Measurements from ENCODE around the gene ZNF407.

ZNF407 gene

GRCh38 chr18:74869904-74870863, 272.5 kb downstream of the ZNF407 start:
- no peak for DNase-seq (ENCODE audit: low read depth in 1 of 2, low spot score in 1 of 2)

GRCh38 chr18:74870950-74871349, 273.3 kb downstream of the ZNF407 start:
- DNase-seq (ENCODE audit: low read depth in 1 of 2, low spot score in 1 of 2): no peak

DNA sequence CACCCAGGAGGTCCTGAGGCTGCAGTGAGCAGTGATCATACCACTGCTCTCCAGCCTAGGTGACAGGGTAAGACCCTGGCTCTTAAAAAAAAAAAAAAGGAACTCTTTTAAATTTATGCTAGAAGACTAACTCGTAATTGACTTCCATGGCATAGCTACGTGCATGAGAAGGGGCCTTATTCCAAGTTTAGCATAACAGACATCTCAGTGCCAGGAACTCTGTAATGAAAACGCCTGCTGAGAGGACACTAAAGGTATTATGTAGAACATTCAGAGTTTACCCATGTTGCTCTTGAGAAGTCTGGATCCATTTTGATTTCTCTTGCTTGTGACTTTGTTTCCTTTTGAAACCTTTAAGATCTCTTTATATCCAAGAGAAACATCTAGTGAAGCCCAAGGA, 276.0 kb downstream of the ZNF407 start:
- DNase-seq (ENCODE audit: low read depth in 1 of 2, low spot score in 1 of 2): no peak

GRCh38 chr18:74874351-74874750, 276.7 kb downstream of the ZNF407 start:
- DNase-seq (ENCODE audit: low read depth in 1 of 2, low spot score in 1 of 2): no peak

DNA sequence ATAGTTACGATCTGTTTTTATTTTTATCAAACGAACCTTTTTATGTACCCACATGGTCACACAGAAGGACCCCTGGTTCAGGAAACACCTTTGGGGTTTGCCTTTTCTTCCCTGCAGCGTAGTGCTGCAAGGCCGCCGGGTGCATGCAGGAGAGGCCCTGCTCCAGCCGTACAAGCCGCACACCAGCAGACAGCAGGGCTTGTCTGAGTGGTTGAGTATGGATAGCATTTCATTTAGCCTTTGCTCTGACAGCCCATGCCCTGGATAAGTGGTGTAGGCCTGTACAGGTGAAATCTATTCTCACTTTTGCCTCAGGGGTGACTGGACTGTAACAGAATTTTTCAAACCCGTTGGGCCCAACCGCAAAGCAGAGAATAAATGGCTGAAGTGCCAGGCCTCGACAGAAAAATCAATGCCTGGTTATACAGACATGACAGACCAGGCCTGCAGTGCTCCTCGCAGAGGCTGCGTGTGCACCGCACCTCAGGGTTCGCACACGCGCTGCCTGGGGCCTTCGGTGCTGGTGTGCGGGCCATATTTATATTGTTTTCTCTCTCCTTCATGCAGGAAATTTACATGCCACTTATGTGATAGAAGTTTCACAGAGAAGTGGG, 279.1 kb downstream of the ZNF407 start:
- DNase-seq (ENCODE audit: low read depth in 1 of 2, low spot score in 1 of 2): no peak

GRCh38 chr18:74878267-74878666, 280.6 kb downstream of the ZNF407 start:
- no peak for DNase-seq (ENCODE audit: low read depth in 1 of 2, low spot score in 1 of 2)

DNA sequence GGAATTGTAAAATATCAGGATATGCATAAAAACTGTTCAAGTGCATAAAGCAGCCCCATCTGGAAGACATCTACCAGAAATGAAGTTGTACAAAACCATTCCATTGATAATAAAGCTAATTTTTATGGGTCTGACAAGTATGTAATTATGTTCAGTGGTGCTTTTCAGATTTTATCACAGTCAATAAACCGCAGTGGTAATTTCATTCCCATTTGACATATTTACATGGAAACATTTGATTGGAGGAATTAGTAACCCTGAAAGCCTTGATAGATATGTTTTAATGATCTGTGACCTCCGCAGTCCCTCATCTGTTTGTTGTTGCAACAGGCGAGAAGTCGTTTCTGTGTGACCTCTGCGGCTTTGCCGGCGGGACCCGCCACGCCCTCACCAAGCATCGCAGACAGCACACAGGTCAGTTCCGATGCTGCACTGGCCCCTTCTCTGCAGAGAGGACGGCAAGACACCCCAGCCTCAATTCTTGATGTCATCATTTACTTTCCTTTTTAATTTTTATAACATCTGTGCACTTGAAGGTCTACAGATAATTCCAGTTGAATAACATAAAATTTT, 283.1 kb downstream of the ZNF407 start:
- DNase-seq (ENCODE audit: low read depth in 1 of 2, low spot score in 1 of 2): no peak

DNA sequence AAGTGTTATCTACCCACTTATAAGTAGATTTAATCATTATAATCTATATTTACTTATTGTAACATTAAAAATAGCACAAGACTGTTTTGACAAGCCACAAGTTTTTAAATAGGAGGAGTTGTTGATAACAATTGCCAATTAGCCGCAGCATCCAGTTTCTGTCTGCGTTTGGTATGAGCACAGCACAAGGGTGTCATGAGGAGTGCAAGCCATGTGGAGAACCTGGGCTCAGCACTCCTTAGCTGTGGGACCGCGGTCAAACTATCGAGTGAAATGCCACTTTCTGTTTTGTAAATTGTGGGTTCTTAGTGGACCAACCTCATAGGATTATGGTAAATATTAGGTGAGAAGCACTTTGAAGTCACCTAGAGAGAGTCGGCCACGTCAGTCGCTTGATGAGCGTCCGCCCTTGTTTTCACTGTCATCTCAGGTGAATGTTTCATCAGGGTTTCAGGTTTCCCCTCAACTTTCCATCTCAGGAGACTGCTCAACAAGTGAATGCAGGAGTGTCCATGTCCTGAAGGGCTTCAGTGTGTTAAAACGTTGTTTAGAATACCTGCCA, 294.5 kb downstream of the ZNF407 start:
- no peak for DNase-seq (ENCODE audit: low read depth in 1 of 2, low spot score in 1 of 2)

DNA sequence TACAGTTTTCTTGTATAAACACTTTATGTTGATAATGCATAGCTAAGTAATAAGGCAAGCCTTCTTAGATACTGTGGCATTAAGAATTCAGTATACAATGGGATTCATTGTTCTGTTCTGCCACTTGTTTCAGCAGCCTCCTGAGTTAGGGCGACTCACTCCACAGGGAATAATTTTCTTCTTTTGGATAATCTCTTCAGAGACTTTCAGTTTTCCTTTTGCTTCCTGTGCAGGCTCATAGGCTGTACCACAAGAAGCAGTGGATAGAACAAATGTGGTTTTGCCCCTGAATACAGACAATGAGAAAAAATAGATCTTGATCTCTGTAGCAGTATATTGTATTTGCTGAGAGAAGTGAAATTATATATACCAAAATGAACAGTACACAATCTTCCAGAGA, 298.0 kb downstream of the ZNF407 start:
- DNase-seq (ENCODE audit: low read depth in 1 of 2, low spot score in 1 of 2): no peak

GRCh38 chr18:74896390-74896991, 298.8 kb downstream of the ZNF407 start:
- peak in 1 of 2 donors; percentile 26 for DNase-seq (ENCODE audit: low read depth in 1 of 2, low spot score in 1 of 2)

DNA sequence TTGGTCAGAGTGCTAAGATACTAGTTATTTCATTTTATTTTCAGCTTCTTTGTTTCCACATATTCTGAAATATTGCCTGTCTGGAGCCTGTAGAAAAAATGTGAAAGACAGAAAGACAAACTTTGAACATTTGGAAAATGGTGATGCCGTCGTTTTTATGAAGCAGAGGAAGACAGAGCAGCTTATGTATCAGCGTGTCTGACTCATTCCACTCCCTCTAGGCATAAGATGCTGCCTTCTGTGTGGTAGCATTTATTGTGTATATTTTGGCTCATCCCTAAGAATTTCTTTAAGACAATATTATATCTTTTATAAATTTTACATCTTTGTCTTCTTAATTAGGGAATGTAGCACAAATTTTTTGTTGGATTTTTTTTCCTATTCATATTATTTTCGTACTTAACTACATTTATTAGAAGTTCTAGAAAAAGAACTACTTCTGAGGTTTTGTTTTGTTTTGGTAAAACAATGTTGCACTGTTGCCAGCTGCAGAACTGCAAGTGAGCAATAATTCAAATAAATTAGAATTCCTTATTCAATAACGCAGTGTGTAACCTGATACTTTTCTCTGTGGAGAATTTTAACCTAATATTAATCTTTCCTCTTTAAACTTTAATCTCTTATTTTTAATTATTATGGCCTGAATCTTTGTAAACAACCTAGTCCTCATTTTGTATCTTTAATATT, 300.4 kb downstream of the ZNF407 start:
- no peak for DNase-seq (ENCODE audit: low read depth in 1 of 2, low spot score in 1 of 2)

DNA sequence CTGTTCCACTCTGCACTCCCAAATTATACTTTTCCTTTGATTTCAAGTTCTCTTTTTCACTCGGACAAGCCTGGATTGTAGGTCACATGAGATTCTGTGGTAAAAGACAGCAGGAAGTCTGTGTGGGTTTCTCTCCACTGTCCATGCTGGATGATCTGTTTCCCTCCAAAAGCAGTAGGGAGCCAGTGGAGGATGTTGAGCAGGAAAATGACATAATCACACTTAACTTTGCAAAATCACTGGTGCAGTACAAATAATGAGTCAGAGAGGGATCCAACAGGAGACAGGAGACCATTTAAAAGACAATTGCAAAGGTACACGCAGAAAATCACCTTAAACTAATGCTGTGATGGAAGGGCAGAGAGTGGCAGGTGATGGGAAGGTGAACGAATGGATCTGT, 301.3 kb downstream of the ZNF407 start:
- no peak for DNase-seq (ENCODE audit: low read depth in 1 of 2, low spot score in 1 of 2)

GRCh38 chr18:74899554-74899953, 301.9 kb downstream of the ZNF407 start:
- DNase-seq (ENCODE audit: low read depth in 1 of 2, low spot score in 1 of 2): no peak

GRCh38 chr18:74901362-74902146, 303.9 kb downstream of the ZNF407 start:
- DNase-seq (ENCODE audit: low read depth in 1 of 2, low spot score in 1 of 2): no peak

GRCh38 chr18:74902147-74902455, 304.4 kb downstream of the ZNF407 start:
- no peak for DNase-seq (ENCODE audit: low read depth in 1 of 2, low spot score in 1 of 2)

DNA sequence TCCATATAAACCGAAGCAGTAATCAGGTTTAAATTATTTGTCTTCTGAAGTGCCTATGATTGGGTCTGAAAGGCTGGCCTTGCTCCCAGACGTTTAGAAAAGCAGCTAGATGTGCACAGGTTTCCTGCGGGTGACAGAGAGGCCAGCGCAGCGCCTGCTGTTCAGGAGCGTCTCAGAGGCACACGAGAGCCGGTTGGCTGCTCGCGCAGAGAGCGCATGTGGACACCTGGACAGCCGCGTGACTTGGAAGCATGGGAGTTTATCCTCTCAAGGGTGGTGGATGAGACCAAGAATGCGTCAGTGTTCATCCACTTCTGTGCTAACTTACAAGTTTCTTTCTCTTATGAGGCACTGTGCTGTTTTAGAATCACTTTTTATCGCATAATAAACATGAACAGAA, 307.6 kb downstream of the ZNF407 start:
- no peak for DNase-seq (ENCODE audit: low read depth in 1 of 2, low spot score in 1 of 2)

DNA sequence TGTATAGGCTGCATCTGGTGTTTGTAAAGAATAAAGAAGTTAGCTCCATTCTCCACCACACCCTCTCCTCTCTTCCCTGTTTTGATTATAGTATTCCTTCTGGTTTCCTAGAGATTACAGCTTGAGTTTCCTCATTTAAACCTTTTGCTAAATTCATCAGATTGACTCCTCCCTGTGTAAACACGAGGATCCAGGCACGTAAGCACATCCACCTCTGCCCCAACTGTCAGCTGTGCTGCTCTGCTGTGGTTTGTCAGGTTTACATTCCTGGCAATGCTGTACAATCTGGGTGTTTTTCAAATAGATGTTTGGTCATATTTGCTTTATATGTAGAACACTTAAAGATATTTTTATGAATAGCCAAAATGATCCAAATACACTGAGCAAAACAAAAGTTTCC, 308.5 kb downstream of the ZNF407 start:
- no peak for DNase-seq (ENCODE audit: low read depth in 1 of 2, low spot score in 1 of 2)

GRCh38 chr18:74914052-74914591, 316.5 kb downstream of the ZNF407 start:
- no peak for DNase-seq (ENCODE audit: low read depth in 1 of 2, low spot score in 1 of 2)

DNA sequence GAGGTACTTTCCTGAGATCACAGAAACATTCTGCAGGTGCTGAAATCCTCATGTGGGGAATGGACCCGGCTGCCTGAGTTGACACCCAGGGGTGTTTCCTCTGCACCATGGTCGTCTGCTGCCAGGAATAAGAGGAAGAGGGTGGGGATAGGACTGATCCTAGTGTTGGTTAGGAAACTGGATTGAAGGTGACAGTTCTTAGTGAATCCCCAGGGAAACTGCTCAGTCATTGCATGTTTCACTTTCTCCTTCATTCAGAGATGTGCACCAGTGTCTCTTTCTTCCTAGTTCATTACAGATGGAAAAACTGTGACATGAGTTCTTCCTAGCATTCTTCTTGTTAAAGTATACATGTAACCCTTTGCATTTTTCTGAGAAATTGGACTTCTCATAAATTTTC, 317.0 kb downstream of the ZNF407 start:
- DNase-seq (ENCODE audit: low read depth in 1 of 2, low spot score in 1 of 2): no peak

DNA sequence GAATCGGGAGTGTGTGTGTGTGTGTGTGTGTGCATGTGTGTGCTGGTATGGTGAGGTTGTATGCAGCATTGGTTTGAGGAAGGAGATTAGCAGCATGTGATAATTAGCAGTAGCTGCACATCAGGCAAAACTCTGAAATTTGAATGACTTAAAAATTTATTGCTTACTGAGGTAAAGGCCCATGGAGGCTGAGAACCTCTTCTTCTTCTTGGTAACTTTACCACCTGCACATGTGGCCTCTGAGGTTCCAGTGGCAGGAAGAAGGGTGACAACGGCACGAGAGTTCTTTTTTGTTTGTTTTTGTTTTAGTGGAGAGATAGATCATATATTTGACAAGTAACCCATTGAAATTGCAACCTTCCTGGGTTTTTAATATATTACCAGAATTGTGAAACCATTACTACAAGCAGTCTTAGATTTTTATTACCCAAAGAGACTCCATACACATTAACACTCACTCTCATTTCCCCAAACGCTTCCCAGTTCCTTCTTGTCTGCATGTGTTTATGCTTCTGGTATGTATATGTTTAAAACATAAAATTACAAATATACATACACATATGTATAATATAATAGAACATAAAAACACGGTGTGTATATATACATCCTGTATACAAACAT, 319.2 kb downstream of the ZNF407 start:
- no peak for DNase-seq (ENCODE audit: low read depth in 1 of 2, low spot score in 1 of 2)

Data from activated CD4-positive, alpha-beta T cell treated with anti-CD3 and anti-CD28 coated beads, Interleukin-2, amount 50 U/mL, for 24 hours (primary cell).